Suprapubic skin (tissue), 3 donors: ENCODE data around the gene SYNE1.
"Not testable (repeated sequence)": the region's sequence is repeated elsewhere in the genome, so short reads cannot be mapped to it uniquely, and the experiment has no call there.

Experiments used
- POLR2A ChIP-seq, 2 donors: fragments of 450-650 bp; IDR thresholded peaks; one replicate each; pipeline ENCODE4 v1.6.1; 2017; ENCODE audit warnings: antibody characterized with exemption in 2 of 2, mild to moderate bottlenecking in 2 of 2, moderate library complexity in 2 of 2
- TF ChIP-seq, protein P1 (sequence below), 2 donors: fragments of 200-600 bp in 1 of 2; fragments of 450-650 bp in 1 of 2; sonication (generic) in 1 of 2; IDR thresholded peaks; one replicate each; pipeline ENCODE4 v1.5.1; 2016 to 2019; ENCODE audit warnings: antibody characterized with exemption in 2 of 2, mild to moderate bottlenecking in 1 of 2, moderate library complexity in 1 of 2

DNA sequence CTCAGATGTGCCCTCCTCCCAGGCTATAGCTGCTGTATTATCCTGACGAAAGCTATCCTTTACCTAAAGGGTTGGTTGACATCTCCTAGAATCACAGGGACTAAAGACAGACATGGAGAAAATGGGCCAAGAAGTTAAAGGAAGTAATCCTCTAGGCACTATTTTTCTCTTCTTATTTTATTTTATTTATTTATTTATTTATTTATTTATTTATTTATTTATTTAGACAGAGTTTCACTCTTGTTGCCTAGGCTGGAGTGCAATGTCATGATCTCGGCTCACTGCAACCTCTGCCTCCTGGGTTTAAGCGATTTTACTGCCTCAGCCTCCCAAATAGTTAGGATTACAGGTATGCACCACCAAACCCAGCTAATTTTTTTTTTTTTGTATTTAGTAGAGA lies 309.0 kb downstream of the SYNE1 start:
- TF ChIP-seq, protein P1, sequence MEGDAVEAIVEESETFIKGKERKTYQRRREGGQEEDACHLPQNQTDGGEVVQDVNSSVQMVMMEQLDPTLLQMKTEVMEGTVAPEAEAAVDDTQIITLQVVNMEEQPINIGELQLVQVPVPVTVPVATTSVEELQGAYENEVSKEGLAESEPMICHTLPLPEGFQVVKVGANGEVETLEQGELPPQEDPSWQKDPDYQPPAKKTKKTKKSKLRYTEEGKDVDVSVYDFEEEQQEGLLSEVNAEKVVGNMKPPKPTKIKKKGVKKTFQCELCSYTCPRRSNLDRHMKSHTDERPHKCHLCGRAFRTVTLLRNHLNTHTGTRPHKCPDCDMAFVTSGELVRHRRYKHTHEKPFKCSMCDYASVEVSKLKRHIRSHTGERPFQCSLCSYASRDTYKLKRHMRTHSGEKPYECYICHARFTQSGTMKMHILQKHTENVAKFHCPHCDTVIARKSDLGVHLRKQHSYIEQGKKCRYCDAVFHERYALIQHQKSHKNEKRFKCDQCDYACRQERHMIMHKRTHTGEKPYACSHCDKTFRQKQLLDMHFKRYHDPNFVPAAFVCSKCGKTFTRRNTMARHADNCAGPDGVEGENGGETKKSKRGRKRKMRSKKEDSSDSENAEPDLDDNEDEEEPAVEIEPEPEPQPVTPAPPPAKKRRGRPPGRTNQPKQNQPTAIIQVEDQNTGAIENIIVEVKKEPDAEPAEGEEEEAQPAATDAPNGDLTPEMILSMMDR (IDR thresholded peaks at IDR 0.05), result not testable (repeated sequence)
- TF ChIP-seq POLR2A (IDR thresholded peaks at IDR 0.05), result not testable (repeated sequence)
